HepG2 (cell line): ENCODE results near the gene RPL37A. TPM values are rescaled to one million over a fixed set of nuclear protein-coding genes. Genes with fewer than 3 reads are reported as not detected.

Source experiments
- ASH2L ChIP-seq: fragments of 300-600, 200-600 bp; sonication (generic); IDR thresholded peaks from 2 replicates; pipeline ENCODE4 v1.7.0; 2017; ENCODE audit warnings: low read depth, mild to moderate bottlenecking, moderate library complexity, mixed read lengths, low read length; ENCODE audit not compliant: insufficient read length
- KDM1A ChIP-seq: IDR thresholded peaks from 2 replicates; pipeline ENCODE4 v1.6.1; 2016; ENCODE audit warnings: missing compliant biosample characterization
- KLF11 ChIP-seq: IDR thresholded peaks from 2 replicates; pipeline ENCODE4 v1.6.1; 2016; ENCODE audit warnings: missing compliant biosample characterization
- MAF1 ChIP-seq: sonication (generic); formaldehyde crosslinking; IDR thresholded peaks from 2 replicates; pipeline ENCODE4 v1.5.0; 2020; ENCODE audit warnings: missing genetic modification reagents, borderline replicate concordance
- PAF1 ChIP-seq: IDR thresholded peaks from 2 replicates; pipeline ENCODE4 v1.6.1; 2016; ENCODE audit warnings: missing genetic modification reagents, missing compliant biosample characterization
- PAX8 ChIP-seq: sonication (generic); formaldehyde crosslinking; IDR thresholded peaks from 2 replicates; pipeline ENCODE4 v1.8.0; 2022; ENCODE audit warnings: mild to moderate bottlenecking, missing genetic modification reagents, borderline replicate concordance
- PCBP2 ChIP-seq: fragments of 200-400 bp; formaldehyde crosslinking; optimal IDR thresholded peaks from 2 replicates; pipeline ENCODE3; 2018; ENCODE audit warnings: low read length, low read depth; ENCODE audit not compliant: poor library complexity, severe bottlenecking
- POLR2AphosphoS2 ChIP-seq: IDR thresholded peaks from 2 replicates; pipeline ENCODE4 v1.6.1; 2011; ENCODE audit warnings: low read depth, low read length, improper control_type of control experiment
- POLR2AphosphoS5 ChIP-seq: IDR thresholded peaks from 2 replicates; pipeline ENCODE4 v1.6.1; 2012; ENCODE audit warnings: low read depth, low read length
- POLR2G ChIP-seq: fragments of 200-400 bp; formaldehyde crosslinking; IDR thresholded peaks from 2 replicates; pipeline ENCODE4 v1.6.1; 2018; ENCODE audit warnings: mild to moderate bottlenecking, low read depth, low read length, moderate library complexity
- SOX6 ChIP-seq, 2 experiments: fragments of 450-650 bp in 1 of 2; sonication (generic) in 1 of 2; formaldehyde crosslinking in 1 of 2; IDR thresholded peaks; 2 replicates each; pipeline versions ENCODE4 v1.4.0 to v1.6.1; 2017 to 2020; ENCODE audit warnings: antibody characterized with exemption in 1 of 2, mild to moderate bottlenecking in 1 of 2, missing genetic modification reagents in 1 of 2
- TOE1 ChIP-seq: sonication (generic); formaldehyde crosslinking; IDR thresholded peaks from 2 replicates; pipeline ENCODE4 v1.4.0; 2020; ENCODE audit warnings: mild to moderate bottlenecking, missing genetic modification reagents
- ZNF121 ChIP-seq: sonication (generic); formaldehyde crosslinking; IDR thresholded peaks from 2 replicates; pipeline ENCODE4 v1.5.0; 2020; ENCODE audit warnings: mild to moderate bottlenecking, missing genetic modification reagents
- ZNF33B ChIP-seq: sonication (generic); formaldehyde crosslinking; IDR thresholded peaks from 2 replicates; pipeline ENCODE4 v1.5.1; 2020; ENCODE audit warnings: mild to moderate bottlenecking, missing genetic modification reagents
- ZNF510 ChIP-seq: sonication (generic); formaldehyde crosslinking; IDR thresholded peaks from 2 replicates; pipeline ENCODE4 v1.4.0; 2020; ENCODE audit warnings: low read depth, mild to moderate bottlenecking, missing genetic modification reagents
- ZNF570 ChIP-seq: sonication (generic); formaldehyde crosslinking; IDR thresholded peaks from 2 replicates; pipeline ENCODE4 v1.4.0; 2020; ENCODE audit warnings: mild to moderate bottlenecking, missing genetic modification reagents, borderline replicate concordance
- polyA plus RNA-seq, 8 experiments: library from polyadenylated mRNA; depleted of rRNA in 3 of 8; stranded (reverse) in 7 of 8; unstranded in 1 of 8; fragments of >200 nt; fragmentation: Illumina TruSeq in 4 of 8; extraction: Trizol in 4 of 8; gene quantifications; 2 replicates each; pipeline versions ENCODE4 v1.2.1 to v1.2.3, GENCODE V29; 2011 to 2016; ENCODE audit warnings: low read depth in 4 of 8, missing spikeins in 1 of 8, mixed read lengths in 1 of 8; ENCODE audit not compliant: insufficient read depth in 1 of 8
- total RNA-seq, 5 experiments: library from RNA; depleted of rRNA; stranded (reverse); fragments of >200 nt; fragmentation: Illumina TruSeq; extraction: Trizol; gene quantifications; 2 replicates each; pipeline ENCODE4 v1.2.3, GENCODE V29; 2016; ENCODE audit warnings: low read depth in 1 of 5
- TF ChIP-seq, protein P1 (sequence below): sonication (generic); formaldehyde crosslinking; IDR thresholded peaks from 2 replicates; pipeline ENCODE4 v1.5.1; 2020; ENCODE audit warnings: mild to moderate bottlenecking, moderate library complexity, missing genetic modification reagents
- TF ChIP-seq, protein P2 (sequence below): IDR thresholded peaks from 2 replicates; pipeline ENCODE4 v1.6.1; 2016; ENCODE audit warnings: missing compliant biosample characterization, missing genetic modification reagents, borderline replicate concordance
- TF ChIP-seq, protein P3 (sequence below): sonication (generic); formaldehyde crosslinking; IDR thresholded peaks from 2 replicates; pipeline ENCODE4 v1.9.0; 2021; ENCODE audit warnings: missing genetic modification reagents, borderline replicate concordance
- TF ChIP-seq, protein P4 (sequence below): sonication (generic); formaldehyde crosslinking; IDR thresholded peaks from 2 replicates; pipeline ENCODE4 v1.8.0; 2022; ENCODE audit warnings: missing genetic modification reagents, mild to moderate bottlenecking, borderline replicate concordance
- TF ChIP-seq, protein P5 (sequence below): sonication (generic); formaldehyde crosslinking; IDR thresholded peaks from 2 replicates; pipeline ENCODE4 v1.4.0; 2020; ENCODE audit warnings: missing genetic modification reagents, low read depth, mild to moderate bottlenecking, borderline replicate concordance
- TF ChIP-seq, protein P6 (sequence below): sonication (generic); formaldehyde crosslinking; IDR thresholded peaks from 2 replicates; pipeline ENCODE4 v1.8.0; 2022; ENCODE audit warnings: mild to moderate bottlenecking, missing genetic modification reagents, moderate library complexity

The RPL37A gene
- total and polyA plus RNA-seq, 2 of the 13 experiments (the other 11 are each of a cell fraction or from before 2014, with no cell fraction given) = 6,902 to 7,910 TPM

DNA sequence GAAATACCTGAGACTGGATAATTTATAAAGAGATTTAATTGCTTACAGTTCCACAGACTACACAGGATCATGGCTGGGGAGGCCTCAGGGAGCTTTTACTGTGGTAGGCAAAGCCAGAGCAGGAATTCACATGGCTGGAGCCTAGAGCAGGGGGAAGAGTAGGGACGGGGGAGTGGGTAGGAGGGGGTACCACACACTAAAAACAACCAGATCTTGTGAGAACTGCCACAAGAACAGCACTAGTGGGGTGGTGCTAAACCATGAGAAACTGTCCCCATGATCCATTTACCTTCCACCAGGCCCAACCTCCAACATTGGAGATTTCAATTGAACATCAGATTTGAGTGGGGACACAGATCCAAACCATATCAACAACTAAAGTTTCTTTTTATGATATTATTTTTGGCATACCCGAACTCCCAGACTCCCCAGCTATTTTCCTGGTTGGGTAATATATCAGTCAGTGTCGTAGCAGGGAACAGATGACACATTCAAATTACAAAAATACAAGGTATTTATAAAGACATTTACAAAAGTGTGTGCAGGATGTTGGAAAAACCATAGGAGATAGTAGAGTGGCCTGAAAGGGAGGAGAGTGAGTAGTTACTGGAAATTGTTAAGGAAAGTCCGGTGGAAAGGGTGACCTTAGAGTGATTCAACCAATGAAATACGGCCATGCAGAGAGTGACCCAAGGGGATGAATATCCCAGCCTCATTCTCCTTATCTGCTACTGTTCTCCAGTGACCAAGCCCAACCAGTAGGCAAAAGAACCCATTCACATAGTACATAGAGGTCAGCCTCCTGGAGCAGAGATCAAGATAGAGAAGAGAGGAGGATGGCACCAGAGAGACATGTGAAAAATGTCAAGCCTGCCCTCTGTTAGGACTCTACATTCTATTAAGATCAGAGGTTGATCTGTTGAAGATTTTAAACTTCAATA lies 8.8 kb downstream of the RPL37A start (continued):
- TF ChIP-seq, protein P1, sequence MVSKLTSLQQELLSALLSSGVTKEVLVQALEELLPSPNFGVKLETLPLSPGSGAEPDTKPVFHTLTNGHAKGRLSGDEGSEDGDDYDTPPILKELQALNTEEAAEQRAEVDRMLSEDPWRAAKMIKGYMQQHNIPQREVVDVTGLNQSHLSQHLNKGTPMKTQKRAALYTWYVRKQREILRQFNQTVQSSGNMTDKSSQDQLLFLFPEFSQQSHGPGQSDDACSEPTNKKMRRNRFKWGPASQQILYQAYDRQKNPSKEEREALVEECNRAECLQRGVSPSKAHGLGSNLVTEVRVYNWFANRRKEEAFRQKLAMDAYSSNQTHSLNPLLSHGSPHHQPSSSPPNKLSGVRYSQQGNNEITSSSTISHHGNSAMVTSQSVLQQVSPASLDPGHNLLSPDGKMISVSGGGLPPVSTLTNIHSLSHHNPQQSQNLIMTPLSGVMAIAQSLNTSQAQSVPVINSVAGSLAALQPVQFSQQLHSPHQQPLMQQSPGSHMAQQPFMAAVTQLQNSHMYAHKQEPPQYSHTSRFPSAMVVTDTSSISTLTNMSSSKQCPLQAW (CRISPR knock-in tag) = no peak
- TF ChIP-seq, protein P2, sequence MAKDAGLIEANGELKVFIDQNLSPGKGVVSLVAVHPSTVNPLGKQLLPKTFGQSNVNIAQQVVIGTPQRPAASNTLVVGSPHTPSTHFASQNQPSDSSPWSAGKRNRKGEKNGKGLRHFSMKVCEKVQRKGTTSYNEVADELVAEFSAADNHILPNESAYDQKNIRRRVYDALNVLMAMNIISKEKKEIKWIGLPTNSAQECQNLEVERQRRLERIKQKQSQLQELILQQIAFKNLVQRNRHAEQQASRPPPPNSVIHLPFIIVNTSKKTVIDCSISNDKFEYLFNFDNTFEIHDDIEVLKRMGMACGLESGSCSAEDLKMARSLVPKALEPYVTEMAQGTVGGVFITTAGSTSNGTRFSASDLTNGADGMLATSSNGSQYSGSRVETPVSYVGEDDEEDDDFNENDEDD (CRISPR knock-in tag) = no peak
- TF ChIP-seq ZNF510 (CRISPR knock-in tag) (no peak), ZNF121 (CRISPR knock-in tag) (no peak), TOE1 (CRISPR knock-in tag) (no peak), PCBP2 (peak; percentile 47), PAX8 (CRISPR knock-in tag) (no peak), POLR2AphosphoS2 (peak; percentile 46; the same call in 1 of the 2 replicates), MAF1 (CRISPR knock-in tag) (no peak), POLR2G (peak; percentile 71), SOX6 (IDR thresholded peaks at IDR 0.05) (no peak), SOX6 (CRISPR knock-in tag; IDR thresholded peaks at IDR 0.05) (no peak), ASH2L (no peak), ZNF570 (CRISPR knock-in tag) (no peak), KLF11 (CRISPR knock-in tag) (no peak), PAF1 (CRISPR knock-in tag) (peak; percentile 78), KDM1A (CRISPR knock-in tag) (no peak), POLR2AphosphoS5 (peak; percentile 34; the same call in 1 of the 2 replicates), ZNF33B (CRISPR knock-in tag) (no peak)
- TF ChIP-seq, protein P3, sequence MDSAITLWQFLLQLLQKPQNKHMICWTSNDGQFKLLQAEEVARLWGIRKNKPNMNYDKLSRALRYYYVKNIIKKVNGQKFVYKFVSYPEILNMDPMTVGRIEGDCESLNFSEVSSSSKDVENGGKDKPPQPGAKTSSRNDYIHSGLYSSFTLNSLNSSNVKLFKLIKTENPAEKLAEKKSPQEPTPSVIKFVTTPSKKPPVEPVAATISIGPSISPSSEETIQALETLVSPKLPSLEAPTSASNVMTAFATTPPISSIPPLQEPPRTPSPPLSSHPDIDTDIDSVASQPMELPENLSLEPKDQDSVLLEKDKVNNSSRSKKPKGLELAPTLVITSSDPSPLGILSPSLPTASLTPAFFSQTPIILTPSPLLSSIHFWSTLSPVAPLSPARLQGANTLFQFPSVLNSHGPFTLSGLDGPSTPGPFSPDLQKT (CRISPR knock-in tag) = no peak
- TF ChIP-seq, protein P4, sequence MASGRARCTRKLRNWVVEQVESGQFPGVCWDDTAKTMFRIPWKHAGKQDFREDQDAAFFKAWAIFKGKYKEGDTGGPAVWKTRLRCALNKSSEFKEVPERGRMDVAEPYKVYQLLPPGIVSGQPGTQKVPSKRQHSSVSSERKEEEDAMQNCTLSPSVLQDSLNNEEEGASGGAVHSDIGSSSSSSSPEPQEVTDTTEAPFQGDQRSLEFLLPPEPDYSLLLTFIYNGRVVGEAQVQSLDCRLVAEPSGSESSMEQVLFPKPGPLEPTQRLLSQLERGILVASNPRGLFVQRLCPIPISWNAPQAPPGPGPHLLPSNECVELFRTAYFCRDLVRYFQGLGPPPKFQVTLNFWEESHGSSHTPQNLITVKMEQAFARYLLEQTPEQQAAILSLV (CRISPR knock-in tag) = no peak
- TF ChIP-seq, protein P5, sequence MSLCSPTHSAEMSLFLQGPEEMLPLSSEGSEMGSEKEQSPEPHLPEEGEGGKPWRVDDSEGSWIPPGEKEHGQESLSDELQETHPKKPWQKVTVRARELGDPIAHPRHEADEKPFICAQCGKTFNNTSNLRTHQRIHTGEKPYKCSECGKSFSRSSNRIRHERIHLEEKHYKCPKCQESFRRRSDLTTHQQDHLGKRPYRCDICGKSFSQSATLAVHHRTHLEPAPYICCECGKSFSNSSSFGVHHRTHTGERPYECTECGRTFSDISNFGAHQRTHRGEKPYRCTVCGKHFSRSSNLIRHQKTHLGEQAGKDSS (CRISPR knock-in tag) = no peak
- TF ChIP-seq, protein P6, sequence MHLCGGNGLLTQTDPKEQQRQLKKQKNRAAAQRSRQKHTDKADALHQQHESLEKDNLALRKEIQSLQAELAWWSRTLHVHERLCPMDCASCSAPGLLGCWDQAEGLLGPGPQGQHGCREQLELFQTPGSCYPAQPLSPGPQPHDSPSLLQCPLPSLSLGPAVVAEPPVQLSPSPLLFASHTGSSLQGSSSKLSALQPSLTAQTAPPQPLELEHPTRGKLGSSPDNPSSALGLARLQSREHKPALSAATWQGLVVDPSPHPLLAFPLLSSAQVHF (CRISPR knock-in tag) = no peak
